ENCODE results near the gene AVEN. TPM values are rescaled to one million over a fixed set of nuclear protein-coding genes. Genes with fewer than 3 reads are reported as not detected.

The AVEN gene
- total and polyA plus RNA-seq, 12 donors, result 10.2 to 33.9 (median 20.0) TPM

GRCh38 chr15:33994005-33994615 lies 44.9 kb downstream of the AVEN start:
- no peak for ATAC-seq
- H3K4me3 ChIP-seq, result no peak overlapping the region

GRCh38 chr15:33988384-33988783 lies 50.6 kb downstream of the AVEN start:
- TF ChIP-seq, protein P1, sequence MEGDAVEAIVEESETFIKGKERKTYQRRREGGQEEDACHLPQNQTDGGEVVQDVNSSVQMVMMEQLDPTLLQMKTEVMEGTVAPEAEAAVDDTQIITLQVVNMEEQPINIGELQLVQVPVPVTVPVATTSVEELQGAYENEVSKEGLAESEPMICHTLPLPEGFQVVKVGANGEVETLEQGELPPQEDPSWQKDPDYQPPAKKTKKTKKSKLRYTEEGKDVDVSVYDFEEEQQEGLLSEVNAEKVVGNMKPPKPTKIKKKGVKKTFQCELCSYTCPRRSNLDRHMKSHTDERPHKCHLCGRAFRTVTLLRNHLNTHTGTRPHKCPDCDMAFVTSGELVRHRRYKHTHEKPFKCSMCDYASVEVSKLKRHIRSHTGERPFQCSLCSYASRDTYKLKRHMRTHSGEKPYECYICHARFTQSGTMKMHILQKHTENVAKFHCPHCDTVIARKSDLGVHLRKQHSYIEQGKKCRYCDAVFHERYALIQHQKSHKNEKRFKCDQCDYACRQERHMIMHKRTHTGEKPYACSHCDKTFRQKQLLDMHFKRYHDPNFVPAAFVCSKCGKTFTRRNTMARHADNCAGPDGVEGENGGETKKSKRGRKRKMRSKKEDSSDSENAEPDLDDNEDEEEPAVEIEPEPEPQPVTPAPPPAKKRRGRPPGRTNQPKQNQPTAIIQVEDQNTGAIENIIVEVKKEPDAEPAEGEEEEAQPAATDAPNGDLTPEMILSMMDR (IDR thresholded peaks at IDR 0.05), result no peak
- Histone ChIP-seq H3K36me3 (no peaks in the 10 kb centered on the region), H3K4me3 (no peak overlapping the region), H3K27ac (no peak overlapping the region), H3K9me3 (no peaks in the 10 kb centered on the region), H3K27me3 (no peaks in the 10 kb centered on the region), H3K4me1 (peaks cover 0 to 6% (median 0%) of the 10 kb centered on the region in 9 donors)
- DNase-seq, result no peak
- intact Hi-C loops (cut with DNase I), result no loop called here
- WGBS, 2 donors, result 92 to 93% methylated on average over 4 of the region's 4 CpGs
- no peak for ATAC-seq

More at GRCh38 chr15:33994005-33994615, 44.9 kb downstream of the AVEN start:
- no peaks in the 10 kb centered on the region for H3K9me3 ChIP-seq
- WGBS, 2 donors, result 82 to 89% methylated on average over 9 of the region's 9 CpGs
- peaks cover 0 to 4% (median 0%) of the 10 kb centered on the region in 9 donors for H3K4me1 ChIP-seq
- TF ChIP-seq, protein P1 (IDR thresholded peaks at IDR 0.05), result peak in 4 of 9 donors; percentile 15 to 33 (median 26)
- H3K27me3 ChIP-seq, result no peaks in the 10 kb centered on the region
- H3K27ac ChIP-seq, result no peak overlapping the region
- no peak for DNase-seq
- intact Hi-C loops (cut with DNase I), result no loop called here
- H3K36me3 ChIP-seq, result no peaks in the 10 kb centered on the region

DNA sequence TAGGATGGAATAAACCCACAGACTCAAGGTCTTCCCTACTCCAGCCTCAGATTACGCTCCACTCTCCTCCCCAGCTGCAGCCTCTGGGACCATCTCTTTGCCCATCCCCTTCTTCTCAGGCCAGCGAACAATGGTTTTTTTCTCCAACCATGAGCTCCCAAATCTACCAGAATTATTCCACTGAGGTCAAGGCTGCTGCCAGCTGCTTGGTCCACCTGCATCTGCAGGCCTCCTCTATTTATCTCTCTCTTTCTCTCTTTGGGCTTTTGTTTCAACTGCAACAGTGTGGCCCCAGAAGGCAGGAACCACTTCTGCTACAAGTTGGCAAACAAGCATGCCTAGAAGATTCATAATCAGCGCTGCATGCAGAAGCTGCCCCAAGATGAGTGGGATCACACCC lies 51.6 kb downstream of the AVEN start:
- Histone ChIP-seq H3K9me3 (no peaks in the 10 kb centered on the region), H3K36me3 (no peaks in the 10 kb centered on the region), H3K4me1 (peaks cover 0 to 6% (median 0%) of the 10 kb centered on the region in 9 donors), H3K27me3 (no peaks in the 10 kb centered on the region), H3K27ac (no peak overlapping the region), H3K4me3 (no peak overlapping the region)
- TF ChIP-seq, protein P1 (IDR thresholded peaks at IDR 0.05), result no peak
- 97 to 98% methylated on average over 3 of the region's 3 CpGs for WGBS, 2 donors
- ATAC-seq, result no peak
- DNase-seq, result no peak
- intact Hi-C loops (cut with DNase I), result no loop called here

GRCh38 chr15:33985751-33986150 lies 53.3 kb downstream of the AVEN start:
- Histone ChIP-seq H3K27ac (no peak overlapping the region), H3K36me3 (no peaks in the 10 kb centered on the region), H3K27me3 (no peaks in the 10 kb centered on the region), H3K9me3 (no peaks in the 10 kb centered on the region), H3K4me3 (no peak overlapping the region), H3K4me1 (peaks cover 0 to 6% (median 0%) of the 10 kb centered on the region in 9 donors)
- no peak for ATAC-seq
- intact Hi-C loops (cut with DNase I), result no loop called here
- 67% methylated on average over 3 of the region's 3 CpGs for WGBS, 2 donors
- TF ChIP-seq, protein P1 (IDR thresholded peaks at IDR 0.05), result no peak
- DNase-seq, result no peak
